T-helper 1 cell (primary cell): Measurements from ENCODE around the gene KCNT2.
"Not testable (repeated sequence)": the region's sequence is repeated elsewhere in the genome, so short reads cannot be mapped to it uniquely, and the experiment has no call there.

Experiments used
- DNase-seq, 5 donors: peaks; one replicate each; pipeline ENCODE4 v3.0.0-alpha.2; 2012 to 2020
- total RNA-seq, 4 donors: gene quantifications; one replicate each; lab custom pipeline; 2026; lab: John Stamatoyannopoulos, UW

The KCNT2 gene
- 0 to 0.27 (median 0) reads per million in 4 donors for total RNA-seq

DNA sequence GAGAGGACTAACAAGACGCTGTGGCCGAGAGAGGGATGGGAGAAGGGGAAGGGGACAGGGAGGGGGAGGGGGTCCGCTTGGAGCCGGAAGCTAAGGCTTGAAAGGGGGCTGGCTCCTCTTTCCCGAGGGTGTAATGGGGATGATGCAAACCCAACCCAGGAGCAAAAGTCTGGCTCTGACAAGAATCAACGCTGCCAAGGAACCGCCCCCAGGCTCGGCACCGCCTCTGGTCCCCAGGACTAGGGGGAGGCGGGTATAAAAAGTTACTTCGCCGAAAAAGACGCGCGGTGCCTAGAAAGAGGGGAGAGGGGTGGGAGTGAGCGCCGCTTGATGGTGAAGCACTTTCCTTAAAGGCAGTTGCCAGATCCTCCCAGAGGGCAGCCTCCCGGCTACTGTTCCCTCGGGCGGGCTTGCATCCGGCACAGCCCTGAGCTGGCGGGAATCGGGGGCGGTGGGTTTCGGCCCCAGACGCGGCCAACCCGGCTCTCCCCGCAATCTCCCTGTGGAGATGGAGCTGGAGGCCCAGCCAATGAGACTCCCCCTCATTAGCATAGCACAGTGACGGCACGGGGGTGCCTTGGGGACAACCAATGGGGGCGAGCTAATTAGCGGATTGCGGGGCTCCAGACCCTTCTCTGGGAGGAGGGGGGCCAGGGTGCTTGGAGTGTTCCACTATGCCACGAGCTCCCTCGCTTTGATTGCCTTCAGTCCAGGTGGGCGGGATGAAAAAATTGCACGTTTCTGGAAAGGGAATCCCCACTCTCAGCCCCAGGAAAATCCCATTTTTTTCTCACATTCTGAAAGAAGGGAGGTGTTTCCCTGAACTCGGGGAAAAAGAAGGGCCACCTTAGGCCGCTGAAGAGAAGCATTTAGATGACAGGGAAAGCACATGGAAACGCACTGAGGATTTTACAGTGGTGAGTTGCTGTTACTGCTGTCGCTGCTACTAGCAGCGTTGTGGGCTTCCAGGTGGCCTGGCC is at the start of gene KCNT2:
TSS of gene KCNT2 (minus strand) at position 51 of the 980 bp plus-strand sequence. CDS start 131 bp downstream, outside the sequence.
- DNase-seq: no peak

- no peak for DNase-seq
These were observed 47.3 kb upstream of the KCNT2 start for GRCh38 chr1:196655494-196655893.

DNA sequence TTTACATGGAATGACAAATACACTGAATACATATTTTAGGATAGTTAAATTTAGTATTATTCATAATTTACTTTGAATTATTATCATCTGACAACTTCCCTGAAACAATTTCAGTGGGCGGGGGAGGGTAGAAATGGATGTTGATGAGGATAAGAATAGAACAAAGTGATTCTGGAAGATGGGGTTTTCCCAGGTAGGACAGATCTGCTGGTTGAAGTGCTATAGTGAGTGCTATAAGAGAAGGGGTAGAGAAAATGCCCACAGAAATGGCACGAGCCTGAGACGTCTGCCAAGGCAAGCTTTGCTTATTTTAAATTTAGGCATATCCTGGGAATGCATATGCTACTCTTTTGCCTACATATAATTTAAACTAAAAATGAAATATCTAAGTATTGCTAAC is 46.8 kb upstream of the KCNT2 start:
- no peak for DNase-seq

- no peak for DNase-seq
These were observed 46.0 kb upstream of the KCNT2 start for GRCh38 chr1:196654271-196654670.

DNA sequence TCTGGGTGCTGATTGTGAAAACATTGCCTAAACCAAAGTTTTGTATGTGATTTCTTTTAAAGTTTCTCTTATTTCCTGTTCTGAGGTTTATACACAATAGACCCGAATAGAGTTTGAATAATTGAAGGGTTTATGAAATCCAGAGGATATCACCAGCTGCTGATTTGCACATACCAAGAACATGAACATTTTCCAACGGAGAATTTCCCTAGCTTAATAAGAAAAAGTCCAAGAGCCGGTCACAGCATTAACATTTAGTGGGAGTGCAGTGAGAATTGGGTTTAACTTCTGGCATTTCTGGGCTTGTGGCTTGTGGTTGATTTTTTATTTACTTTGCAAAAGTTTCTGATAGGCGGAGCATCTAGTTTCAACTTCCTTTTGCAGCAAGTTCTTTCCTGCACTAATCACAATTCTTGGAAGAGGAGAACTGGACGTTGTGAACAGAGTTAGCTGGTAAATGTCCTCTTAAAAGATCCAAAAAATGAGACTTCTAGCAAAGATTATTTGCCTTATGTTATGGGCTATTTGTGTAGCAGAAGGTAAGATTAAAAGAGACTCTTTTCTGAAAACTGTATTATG is 43.5 kb upstream of the KCNT2 start, which contains the start of gene CFH:
TSS of gene CFH (plus strand) at position 407 of the 579 bp plus-strand sequence. CDS start at position 482, 75 bp downstream.
- DNase-seq: peak in 1 of 5 donors; percentile 49

- DNase-seq: no peak
These were observed 42.8 kb upstream of the KCNT2 start for GRCh38 chr1:196651079-196651478.

DNA sequence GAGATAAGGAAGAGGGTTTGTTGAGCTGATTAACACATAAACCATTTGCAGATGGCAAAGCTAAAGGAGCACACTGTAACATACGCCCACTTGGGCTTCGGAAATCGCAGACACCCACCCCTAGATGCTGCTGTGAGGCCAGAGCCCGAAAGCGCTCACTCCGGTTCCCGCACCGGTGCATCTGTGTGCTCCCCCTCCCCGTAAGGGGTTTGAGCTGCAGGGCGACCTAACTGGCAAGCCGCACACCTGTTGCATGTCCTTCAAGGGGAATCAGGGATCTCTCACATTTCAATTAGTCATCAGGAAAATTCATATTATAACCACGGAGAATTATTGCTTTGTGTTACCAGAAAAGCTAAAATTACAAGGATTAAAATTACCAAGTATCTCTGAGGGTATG is 42.2 kb upstream of the KCNT2 start:
- DNase-seq: no peak

DNA sequence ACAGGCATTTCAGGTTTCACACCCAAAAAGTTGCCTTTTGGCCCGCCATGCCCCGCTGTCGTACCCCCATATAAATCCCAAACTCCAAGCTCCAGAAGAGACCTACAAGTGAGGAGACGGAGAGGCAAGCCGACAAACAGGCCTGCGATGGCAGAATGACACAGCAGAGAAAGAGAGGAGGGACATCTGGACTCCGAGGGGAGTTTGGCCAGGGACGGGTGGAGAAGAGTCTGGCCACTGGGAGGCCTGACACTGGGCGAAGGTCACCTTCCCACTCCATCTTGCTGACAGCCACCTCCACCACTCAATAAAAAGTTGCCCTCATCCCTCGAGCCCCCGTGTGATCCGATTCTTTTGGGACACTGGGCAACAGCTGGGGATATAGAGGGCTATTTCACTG is 41.8 kb upstream of the KCNT2 start:
- no peak for DNase-seq

DNA sequence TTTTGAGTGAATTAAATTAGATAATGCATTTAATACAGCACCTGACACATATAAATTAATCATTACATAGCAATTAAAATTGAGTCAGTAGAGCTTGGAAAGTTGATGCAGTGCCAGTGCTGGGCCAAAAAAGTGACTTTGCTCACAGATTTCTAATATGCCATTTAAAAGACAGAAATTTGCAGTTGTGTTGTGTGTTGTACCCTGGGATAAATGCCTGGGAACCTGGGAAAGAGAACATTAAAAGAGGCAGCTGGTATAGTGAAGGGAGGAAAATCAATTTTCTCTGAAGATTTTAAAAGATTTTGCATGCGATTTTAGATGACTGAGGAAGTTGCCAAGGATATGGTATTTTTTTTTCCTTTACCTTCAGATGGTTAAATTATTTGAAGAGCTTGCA is 32.7 kb upstream of the KCNT2 start:
- no peak for DNase-seq

DNA sequence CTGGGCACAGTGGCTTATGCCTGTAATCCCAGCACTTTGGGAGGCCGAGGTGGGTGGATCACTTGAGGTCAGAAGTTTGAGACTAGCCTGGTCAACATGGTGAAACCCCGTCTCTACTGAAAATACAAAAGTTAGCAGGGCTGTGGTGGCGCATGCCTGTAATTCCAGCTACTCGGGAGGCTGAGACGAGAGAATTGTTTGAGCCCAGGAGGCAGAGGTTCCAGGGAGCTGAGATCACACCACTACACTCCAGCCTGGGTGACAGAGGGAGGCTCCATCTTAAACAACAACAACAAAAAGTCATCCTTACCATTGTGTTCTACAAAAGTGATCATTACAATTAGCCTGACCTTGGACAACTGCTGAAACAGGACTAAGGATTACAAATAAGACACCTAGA is 31.1 kb upstream of the KCNT2 start:
- DNase-seq: not testable (repeated sequence)

GRCh38 chr1:196638466-196638865 is 30.2 kb upstream of the KCNT2 start:
- no peak for DNase-seq

DNA sequence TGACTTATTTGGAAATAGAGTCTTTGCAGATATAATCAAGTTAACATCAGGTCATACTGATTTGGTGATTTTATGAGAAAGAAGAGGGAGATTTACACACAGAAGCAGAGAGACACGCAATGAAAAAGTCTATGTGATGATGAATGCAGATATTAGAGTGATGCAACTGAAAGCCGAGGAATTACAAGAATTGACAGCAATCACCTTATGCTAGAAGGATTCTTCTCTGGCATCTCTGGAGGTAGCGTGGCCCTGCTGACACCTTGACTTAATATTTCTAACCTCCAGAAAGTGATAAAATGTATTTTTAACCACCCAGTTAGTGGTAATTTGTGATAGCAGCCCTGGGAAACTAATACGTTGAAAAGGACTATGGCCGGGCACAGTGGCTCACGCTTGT is 29.4 kb upstream of the KCNT2 start:
- no peak for DNase-seq

GRCh38 chr1:196628838-196629237 is 20.6 kb upstream of the KCNT2 start:
- no peak for DNase-seq

- no peak for DNase-seq
These were observed 14.8 kb upstream of the KCNT2 start for GRCh38 chr1:196623079-196623478.

GRCh38 chr1:196619721-196620120 is 11.5 kb upstream of the KCNT2 start:
- DNase-seq: no peak

DNA sequence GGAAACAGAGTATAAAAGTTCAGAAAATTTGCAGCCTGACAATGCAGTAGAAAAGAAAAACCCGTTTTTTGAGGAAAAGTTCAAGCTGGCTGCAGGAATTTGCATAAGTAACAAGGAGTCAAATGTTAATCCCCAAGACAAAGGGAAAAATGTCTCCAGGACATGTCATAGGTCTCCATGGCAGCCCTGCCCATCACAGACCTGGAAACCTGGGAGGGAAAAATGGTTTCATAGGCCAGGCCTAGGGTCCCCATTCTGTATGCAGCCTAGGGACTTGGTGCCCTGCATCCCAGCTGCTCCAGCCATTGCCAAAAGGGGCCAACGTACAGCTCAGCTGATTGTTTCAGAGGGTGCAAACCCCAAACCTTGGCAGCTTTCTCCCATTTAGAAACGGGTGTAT is 3.6 kb upstream of the KCNT2 start:
- DNase-seq: no peak

GRCh38 chr1:196609370-196609737 is 1.1 kb upstream of the KCNT2 start:
- no peak for DNase-seq

DNA sequence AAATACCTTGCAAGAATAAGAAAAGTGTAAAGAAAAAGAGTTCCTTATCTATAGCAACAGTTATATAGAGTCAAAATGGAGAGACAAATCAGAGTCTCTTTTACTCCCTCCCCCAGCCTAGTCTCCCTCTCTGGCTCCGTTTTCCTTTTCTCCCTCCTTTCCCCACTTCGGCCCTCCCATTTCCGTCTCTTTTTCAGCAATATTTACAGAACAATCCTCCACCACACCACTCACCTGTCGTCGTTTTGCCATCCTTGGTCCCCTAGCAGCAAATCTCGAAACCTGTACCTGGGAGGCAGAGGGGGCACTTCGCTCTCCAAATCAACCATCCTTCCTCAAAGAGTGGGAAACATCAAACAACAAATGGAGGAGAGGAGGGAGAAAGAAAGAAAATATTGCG is 259 bp downstream of the KCNT2 start:
- no peak for DNase-seq

GRCh38 chr1:196603651-196604050 is 4.6 kb downstream of the KCNT2 start:
- no peak for DNase-seq

GRCh38 chr1:196598942-196599748 is 9.1 kb downstream of the KCNT2 start:
- DNase-seq: no peak

DNA sequence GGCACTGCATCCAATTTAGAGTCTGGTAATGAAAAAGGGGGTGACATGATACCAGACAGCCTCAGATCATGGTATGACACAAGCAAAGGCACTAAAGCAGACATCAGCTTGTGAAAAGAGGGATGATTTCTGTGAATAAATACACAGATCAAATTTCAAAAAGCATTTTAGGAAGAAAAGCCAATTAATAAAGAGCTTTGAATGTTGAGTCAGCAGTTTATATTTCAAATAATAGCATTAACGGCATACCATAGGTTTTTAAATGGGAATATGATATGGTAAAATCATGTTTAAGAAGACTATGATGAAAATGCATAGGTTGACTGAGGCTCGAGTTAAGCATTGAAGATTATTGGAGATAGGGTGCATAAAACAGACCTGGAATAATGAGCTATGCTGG is 13.5 kb downstream of the KCNT2 start:
- no peak for DNase-seq

GRCh38 chr1:196593955-196594354 is 14.3 kb downstream of the KCNT2 start:
- no peak for DNase-seq

DNA sequence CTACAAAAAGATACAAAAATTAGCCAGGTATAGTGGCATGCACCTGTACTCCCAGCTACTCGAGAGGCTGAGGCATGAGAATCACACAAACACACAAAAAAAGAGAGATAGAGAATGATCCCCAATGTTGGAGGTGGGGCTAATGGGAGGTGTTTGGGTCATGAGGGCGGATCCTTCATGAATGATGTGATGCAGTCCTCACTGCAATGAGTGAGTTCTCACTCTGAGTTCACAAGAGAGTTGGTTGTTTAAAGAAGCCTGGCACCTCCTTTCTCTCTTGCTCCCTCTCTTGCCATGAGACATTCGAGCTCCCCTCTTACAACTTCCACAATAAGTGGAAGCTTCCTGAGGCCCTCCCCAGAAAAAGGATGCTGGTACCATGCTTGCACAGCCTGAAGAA is 17.3 kb downstream of the KCNT2 start:
- no peak for DNase-seq
